Measurements from ENCODE around the gene FHIT.

Gene FHIT

DNA sequence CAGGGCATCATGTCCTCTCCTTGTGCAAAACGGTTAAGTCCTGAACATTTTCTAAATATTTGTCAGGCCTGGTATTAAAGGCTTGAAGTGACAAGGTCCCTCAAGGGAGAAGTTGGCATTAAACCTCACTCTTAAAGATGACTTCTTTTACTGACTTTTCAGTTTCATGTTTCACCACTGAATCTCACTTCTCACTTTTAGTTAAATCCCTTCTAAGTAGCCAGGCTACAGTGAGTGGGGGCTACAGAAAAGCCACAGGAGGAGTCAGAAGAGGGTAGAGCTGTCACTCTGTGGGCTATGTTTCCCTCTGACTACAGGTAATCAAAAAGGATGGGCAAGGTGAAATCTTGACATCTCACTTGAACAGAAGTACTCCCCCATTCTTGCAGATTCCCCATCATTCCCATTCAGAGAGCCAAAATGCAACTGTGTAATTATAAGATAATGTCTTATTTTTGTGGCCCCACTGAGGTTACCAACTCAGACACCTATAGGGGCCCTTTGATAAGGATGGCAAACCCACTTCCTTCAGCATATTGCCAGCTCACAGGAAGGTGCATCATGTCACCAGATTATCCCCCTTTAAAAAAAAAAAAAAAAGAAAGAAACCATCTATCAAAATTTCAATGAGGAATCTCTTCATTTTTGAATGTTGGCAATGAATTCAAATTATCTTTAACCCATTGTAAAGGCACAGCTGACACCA is 1411.3 kb downstream of the FHIT start:
- DNase-seq: no peak

DNA sequence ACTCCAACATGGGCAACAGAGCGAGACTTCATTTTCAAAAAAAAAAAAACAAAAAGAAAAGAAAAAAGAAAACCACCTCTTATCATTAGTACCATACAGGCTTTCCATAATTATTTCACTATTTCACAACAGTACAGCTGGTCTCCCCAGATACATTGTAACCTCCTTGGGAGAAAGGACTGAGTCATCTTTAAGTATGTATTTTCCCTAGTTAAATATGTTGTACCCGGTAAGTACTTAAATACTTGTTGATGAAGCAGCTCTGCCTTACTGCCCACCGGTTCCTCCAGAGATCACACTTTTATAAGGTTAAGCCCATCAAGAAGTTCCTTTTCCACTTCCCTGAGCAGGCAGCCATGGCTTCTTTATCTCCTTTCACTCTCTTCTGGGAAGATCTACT is 1412.0 kb downstream of the FHIT start:
- no peak for DNase-seq

DNA sequence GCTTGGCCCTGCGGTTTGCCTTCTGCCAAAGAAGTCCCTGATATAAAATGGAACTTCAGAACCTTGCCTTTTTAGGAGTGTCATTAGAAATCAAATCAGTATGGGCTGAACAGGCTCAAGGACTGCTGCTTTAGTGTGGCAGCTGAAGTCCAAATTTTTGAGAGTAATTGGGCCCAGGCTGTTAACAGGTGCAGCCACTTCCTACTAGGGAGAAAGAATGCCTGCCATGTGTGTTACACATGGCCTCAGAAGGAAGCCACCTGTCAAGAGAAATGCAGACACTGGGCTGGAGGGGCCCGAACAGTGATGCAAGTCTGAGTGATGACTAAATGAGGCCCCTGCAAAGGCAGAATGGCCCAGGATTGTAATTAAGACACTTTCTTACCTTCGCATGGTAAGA is 1414.7 kb downstream of the FHIT start:
- DNase-seq: no peak

DNA sequence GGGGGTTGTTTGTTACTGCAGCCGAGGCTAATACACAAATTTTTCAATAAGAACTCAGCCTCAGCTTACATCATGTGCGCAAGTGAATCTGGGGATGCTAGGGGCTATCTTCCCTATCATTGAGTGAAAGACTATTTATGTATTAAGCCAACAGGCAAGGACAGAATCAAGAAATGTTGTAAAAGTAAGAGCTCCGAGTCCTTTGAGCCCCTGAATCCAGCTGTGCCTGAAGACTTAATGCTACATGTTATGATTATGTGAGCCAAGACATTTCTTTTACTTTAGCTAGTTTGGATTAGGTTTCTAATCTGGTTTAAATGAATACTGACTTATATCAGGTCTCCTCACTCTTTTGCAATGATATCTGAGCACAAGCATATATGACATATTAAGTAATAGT is 1418.5 kb downstream of the FHIT start:
- DNase-seq: no peak

DNA sequence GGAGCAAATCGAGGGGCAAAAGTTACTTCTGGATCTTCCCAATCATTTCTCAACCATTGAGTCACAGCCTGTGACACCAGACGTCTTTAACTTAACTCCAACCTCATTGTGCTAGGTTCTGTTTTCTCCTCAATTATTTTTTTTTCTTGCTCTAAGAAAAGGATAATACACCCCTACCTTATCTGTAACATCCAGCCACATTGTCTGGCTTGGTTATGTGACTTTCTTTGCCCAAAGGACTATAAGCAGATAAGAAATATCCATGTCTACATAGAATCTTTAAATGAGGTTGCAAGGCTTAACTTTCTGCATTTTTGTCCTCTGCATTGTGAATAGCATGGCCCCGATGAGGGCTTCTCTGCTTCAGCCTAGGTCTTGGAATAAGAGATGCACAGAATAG is 1419.0 kb downstream of the FHIT start:
- no peak for DNase-seq

DNA sequence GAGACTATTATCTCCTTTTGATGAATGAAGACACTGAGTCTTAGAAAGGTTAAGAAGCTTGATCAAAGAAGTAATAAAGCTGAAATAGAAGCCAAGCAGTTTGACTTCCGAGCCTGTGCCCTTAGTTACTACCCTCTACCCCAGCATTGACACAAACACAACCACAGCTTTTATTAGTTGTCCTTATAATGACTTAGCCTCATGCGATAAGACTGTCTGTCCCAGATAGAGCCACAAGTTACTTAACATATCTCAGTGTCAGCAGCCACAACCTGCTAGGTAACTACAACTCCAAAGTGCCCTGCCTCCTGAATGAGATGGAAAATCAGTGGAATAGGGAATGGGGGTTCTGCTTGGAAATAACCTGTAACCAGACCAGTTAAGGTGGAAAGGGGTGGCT is 1419.9 kb downstream of the FHIT start:
- no peak for DNase-seq

DNA sequence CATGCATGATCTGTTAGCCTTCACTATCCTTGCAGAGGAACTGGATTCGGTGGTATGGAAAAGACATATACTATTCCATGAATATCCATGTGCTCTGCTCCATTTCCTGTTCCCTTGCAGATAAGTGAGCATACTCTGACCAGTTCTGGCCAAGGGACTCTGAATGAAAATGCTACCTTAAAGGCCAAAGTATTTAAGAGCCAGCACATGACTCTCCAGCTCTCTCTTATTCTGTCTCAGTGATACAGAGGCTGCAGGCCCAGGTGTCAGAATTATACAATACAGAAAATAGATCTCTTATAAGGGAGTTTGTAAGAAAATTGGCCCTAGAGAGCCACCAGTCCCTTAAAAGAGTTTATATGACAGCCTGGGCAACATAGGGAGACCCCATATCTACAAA is 1421.7 kb downstream of the FHIT start:
- no peak for DNase-seq

DNA sequence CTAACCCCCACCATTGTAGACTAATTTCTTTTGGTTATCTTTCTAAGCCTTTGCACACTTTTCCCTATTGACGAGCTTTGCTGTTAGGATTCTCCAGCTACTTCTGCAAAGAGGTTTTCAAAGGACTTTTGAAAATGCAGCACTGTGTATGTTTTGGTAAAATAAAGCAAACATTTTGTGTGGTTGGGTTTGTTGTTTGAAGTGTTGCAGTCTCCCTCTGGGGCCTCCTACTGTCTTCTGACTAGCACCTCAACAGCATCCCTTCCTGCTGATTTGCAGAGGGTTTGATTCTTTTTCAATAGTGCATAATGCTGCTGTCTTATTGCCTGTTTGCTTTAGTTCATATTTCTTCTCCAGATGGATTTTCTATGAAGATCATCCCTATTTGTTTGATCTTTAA is 1426.4 kb downstream of the FHIT start:
- no peak for DNase-seq

DNA sequence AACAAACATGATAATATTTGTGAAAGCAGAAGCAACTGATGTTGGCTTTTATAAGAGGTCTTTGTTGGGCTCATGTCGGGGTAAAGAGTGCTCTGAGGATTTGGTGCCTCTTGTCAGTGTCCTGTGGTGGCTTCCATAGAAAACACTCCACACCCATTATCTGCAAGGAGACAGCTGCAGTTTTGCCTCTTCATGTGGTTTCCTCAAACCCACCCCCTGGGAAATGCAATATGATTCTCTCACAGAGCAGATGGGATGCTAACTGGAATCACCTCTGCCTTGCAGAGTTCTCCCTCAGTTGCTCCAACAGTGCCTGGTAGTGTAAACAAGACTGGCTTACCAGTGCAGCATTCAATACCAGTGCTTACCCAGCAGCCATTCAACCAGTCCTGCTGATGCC is 1430.0 kb downstream of the FHIT start:
- no peak for DNase-seq

DNA sequence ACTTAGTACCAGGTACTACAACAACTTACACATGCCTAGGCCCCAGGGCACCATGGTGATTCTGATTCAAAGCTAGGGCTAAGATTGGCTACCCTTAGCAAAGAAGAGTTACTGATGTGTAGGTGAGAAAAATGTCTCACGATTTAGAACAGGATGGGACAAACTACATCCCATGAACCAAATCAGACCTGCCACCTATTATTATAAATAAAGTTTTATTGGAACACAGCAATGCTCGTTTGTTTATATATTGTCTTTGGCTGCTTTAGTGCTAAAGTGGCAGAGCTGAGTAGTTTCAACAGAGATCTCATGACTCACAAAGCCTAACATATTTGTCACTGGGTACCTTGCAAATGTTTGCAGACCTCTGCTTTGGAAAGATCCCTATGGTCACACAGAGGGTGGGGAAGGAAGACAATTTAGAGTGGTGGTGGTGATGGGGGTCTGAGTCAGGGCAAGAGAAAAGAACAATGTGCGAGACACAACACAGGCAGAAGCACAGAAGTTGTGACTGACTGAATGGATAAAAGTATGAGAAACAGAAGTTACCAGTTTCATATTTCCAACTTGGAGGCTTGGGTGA is 1430.8 kb downstream of the FHIT start:
- no peak for DNase-seq

DNA sequence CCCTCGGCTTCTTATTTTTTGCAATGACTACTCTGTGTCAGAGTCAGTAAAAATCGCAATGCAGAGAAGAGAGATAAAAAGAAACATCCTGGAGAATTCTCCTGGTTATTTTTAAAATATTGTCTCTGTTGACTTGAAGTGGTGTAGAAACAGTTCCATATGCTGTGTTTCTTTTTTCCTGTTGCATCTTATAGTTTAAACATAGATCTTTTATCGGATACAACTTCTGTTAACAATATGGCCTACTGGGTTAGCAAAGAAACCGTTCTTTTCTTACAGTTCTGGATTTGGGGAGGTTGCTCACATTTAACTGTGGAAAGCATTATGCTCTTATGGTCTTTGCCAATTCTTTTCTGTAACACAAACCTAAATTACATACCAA is 1432.3 kb downstream of the FHIT start:
- no peak for DNase-seq

DNA sequence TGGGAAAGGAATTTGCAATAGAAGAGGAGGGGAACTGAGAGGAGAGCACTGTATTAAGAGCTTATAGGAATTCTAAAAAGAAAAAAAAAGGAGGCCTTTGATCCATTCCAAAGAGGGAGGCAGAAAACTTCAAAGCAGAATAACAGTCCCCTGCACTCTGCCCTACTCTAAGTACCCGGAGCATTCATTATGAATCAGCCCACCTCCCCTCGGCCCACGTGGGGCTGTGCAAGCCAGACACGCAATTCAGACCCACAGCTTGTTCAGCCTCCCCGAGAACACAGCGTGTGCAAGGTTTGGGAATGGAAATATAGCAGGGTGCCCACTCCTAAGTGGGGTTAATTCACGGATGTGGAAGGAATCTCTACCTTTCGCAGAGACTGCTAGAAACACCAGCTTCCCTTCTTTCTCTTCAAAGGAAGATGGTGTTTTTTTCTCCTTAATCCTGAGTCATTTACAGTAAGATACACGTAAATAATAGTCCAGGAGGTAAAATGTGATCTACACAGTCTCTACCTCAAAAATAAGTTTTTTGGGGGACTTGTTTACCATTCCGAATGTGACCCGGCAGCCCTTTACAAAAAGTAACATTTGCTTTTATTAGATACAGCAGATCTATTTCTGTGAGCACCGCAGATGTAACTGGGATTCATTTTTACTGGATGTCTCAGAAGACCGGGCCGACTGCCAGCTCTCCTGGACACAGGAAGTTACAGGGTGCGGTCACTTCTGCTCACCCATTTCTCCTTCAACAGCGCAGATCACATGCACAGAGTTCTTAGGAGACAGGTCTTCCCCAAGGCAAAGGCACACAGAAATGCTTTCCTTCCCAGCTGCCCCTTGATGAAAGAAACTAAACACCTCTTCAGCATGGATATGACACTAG is 1433.0 kb downstream of the FHIT start:
- no peak for DNase-seq

DNA sequence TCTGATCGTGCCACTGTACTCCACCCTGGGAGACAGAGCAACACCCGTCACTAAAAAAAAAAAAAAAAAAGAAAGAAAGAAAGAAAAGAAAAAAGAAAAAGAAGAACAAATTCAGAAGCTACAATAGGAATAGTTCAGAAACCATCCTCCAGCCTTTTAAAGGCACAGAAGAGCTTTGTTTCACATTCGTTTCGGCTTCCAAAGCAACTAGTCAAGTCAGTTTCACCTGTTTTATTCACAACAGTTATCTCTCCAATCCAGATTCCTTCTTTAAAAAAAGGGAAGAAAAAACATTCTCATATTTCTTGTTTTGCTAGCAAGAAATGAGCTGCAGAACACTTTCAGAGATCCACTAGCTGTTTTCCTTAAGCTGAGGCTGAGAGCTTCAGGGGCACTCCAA is 1433.7 kb downstream of the FHIT start:
- DNase-seq: no peak

DNA sequence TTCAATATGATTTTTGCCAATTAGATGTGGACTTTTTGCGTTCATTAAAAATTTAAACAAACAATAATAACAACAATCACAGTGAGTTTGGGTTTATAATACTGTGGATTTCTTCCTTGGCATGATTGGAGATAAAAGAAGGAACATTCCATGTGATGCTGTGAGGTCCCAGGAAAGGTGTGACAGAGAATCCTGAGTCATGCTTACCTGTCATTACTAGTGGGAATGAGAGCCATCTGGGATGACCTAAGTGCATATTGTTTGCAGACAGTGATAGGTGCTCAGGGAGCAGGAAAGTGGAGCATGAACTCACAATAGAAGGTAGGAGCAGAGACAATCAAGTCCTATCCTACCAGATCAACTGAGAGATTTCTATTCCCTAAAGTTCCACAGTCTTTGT is 1434.9 kb downstream of the FHIT start:
- DNase-seq: no peak

DNA sequence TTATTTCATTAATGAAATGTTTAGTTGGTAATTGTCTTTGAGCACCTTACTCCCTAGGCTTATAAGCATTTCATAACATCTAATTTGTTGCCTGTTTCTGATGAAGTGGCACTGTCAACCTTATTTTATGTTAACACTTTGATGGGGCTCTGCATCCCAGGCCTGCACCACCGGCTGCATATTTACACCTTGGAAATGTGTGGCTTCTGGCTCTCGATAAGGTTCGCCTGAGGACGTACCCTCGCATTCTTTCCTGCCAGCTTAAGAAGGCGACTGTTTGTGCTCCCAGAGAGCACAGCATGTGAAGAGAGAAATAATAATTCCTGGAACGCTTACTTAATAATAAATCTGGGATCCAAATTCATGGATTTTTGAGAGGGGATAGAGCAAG is 1438.1 kb downstream of the FHIT start:
- no peak for DNase-seq

DNA sequence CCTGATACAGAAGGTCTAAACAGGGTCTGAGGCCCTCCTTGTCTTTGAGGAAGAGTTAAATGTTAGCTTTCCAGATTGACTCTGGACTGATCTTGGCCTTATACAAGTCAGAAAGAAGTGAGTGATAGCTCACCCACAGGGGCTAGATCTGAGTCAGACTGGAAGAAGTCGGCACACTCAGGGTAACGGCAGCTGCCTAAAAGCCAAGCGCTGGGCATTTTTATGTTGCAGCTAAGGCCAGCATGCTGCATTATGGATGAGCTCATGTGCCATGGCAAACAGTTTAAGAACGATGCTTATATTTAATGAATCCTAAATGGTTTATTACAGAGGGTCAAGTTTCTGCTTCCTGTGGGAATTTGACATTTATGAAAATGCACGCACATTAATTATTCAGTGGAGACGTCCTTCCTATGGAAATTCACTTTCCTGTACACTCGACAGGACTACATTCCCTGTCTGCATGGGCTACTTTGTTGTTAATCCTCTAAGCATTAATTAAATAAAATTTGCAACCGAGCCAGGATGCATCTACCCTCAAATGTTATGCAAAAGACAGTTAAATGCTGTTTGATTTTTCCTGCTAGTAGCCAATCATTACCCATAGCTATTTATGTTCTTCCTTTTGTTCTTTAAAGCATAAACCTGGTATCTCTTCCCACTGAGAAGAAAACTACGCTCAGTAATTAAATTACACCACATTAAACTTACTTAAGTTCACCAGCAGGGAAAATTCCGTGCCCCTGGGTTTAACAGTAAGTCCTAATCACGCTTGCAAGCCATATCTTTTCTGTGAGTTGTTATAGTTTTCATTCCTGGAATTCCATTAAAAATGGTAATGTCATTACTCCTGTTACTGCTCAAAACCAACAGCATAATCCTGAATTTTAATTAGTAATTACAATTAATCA is 1438.8 kb downstream of the FHIT start:
- DNase-seq: no peak

DNA sequence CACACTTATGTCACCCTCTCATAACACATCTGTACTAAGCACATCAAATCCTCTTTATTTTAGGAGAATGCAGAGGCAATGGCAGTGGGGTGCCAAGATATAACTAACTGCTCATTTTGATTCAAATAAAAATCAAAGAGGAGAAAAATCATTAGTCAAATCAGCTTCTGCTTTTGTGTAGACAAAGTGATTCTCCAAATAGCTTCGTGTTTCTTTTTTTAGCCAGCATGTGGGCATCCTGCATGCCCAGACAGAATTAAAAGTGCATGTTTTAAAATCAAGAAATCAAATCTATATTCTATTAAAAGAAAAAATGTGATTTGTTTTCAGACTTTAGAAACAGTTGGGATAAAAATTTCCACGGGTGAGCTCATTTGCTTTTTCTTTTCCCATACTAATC is 1440.1 kb downstream of the FHIT start:
- no peak for DNase-seq

DNA sequence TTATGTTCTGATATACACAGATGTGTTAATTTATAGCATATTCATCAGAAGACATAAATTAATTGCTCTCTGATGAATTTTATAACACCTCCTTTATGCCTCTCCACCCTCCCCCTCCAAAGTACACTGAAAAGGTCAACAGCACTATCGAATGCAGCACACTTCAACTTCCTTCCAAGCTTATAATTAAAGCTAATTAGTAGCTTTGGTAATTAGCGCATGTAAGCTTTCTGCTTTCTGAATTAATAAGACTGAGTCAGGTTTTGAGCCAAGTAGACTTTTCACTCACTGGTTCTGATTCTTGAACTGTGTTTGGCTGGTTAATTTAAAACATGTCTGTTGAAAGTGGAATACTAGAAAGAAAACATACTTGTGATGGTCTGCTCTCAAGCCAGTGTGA is 1440.6 kb downstream of the FHIT start:
- no peak for DNase-seq

DNA sequence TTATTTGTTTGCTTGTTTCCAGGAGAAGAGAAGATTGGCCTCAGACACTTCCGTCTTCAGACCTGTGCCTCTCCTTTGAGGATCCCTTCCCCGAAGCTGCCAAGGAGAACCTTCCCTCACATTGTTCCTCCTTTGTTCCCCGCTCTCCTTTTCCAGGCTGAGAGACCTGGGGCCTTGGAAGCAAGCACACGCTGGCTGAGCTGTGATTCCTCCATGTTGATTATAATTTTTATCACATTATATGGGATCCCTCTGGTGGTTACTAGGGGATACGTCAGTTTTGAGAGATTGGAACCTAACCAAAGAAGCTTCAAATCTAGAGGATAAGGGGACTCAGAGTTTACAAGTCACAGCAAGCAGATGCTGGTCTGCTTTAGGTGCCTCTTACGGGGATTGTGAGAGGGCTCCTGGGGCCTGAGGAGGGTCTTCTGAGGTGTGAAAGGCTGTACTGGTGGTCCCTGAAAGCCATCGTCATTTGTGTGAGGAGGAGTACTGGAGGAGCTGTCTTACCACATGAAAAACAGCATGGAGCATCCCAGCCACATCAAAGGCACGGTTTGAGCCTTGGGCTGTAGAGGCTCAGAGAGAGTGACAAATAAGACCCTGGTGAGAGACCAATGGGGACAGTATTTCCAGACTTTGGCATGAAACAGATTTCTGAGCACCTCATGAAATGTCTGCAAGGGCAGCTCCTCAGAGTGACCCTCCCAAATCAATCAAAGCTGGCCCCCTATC is 1441.4 kb downstream of the FHIT start:
- DNase-seq: no peak

DNA sequence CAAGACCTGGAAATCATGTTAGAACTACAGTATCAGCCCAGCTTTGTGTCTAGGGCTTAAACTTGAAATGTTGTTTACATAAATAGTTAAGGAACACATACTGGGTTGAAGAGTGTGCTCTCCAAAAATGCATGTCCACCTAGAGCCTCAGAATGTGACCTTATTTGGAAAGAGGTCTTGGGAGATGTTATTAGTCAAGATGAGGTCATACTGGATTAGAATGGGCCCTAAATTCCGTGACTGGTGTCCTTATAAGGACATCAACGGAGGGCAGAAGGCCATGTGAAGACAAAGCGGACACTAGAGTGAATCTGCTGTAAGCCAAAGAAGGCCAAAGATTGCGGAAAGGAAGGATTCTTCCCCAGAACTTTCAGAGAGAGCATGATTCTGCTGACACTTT is 1442.2 kb downstream of the FHIT start:
- no peak for DNase-seq

DNA sequence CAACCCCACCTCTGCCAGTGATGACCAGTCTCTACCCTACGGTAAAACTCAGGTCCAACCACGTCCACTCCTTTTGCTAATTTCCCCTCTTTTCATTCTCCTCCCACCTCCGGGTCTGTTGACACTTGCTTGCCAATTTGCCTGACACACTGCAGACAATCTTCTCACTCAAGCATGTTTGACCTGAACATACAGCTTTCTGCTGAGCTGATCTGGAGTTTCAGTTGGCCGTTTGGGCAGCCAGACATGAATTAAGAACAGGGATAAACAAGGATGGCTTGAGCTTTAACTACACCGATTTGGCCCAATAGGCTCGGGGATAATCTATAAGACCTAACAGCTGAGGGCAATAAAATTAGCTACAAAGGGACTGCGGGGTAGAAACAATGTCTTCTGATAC is 1442.8 kb downstream of the FHIT start:
- DNase-seq: no peak

DNA sequence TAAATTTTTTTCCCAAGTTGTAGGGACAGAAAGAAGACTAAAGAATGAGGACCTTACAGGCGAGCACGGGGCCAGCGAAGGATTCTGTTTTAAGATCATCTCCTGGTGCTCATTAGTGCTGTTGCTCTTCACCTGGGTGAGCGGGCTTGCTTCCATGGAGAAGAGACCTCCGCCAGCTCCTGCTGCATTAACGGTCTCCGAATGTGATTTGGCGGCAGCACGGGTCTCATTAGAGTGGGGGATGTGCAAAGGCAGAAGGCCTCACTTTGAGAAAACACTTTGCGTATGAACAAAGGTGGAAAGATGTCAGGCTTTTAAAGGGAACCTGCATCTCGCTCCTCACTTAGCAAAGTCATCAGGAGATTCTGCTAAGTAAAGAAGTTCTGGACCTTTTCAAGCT is 1448.0 kb downstream of the FHIT start:
- no peak for DNase-seq
